Measurements from ENCODE around the gene PTPN9. TPM values are rescaled to one million over a fixed set of nuclear protein-coding genes. Genes with fewer than 3 reads are reported as not detected.

PTPN9 gene
- total RNA-seq, 1 experiment from 2014 or later = 42.2 TPM

- no CpG with 5 or more reads among the region's 62 CpGs for WGBS (ENCODE audit: extremely low coverage, insufficient read length, low lambda C conversion rate)
- Histone ChIP-seq H4K20me1 (ENCODE audit: control insufficient read depth, insufficient read depth, insufficient read length) (no peaks in the 10 kb centered on the region), H3K27me3 (ENCODE audit: insufficient read depth, low read length) (no peaks in the 10 kb centered on the region), H4K5ac (ENCODE audit: insufficient read length, low read depth, low read length) (no peak overlapping the region), H3K56ac (ENCODE audit: insufficient read length, low read depth, low read length) (no peak overlapping the region), H3K4me2 (ENCODE audit: insufficient read depth, insufficient read length, low read length) (peak overlapping the region; percentile 53), H3K9me3 (ENCODE audit: control insufficient read depth, low read depth, low read length) (no peaks in the 10 kb centered on the region), H3K18ac (ENCODE audit: insufficient read length, low read depth, low read length) (no peak overlapping the region), H3K23ac (ENCODE audit: insufficient read length, low read depth, low read length) (no peak overlapping the region), H3K14ac (ENCODE audit: insufficient read depth, low read length) (no peak overlapping the region), H2AK5ac (ENCODE audit: insufficient read length, low read length) (no peak overlapping the region), H2BK15ac (ENCODE audit: low read depth, low read length) (no peak overlapping the region), H4K8ac (replicated peaks; ENCODE audit: insufficient read length, low read depth, low read length) (no peak overlapping the region), H2BK5ac (ENCODE audit: insufficient read length, low read length) (no peak overlapping the region), H3K9ac (ENCODE audit: extremely low read depth, insufficient read length, low read length) (no peak overlapping the region), H2BK12ac (ENCODE audit: insufficient read length, low read depth, low read length) (no peak overlapping the region), H2AFZ (ENCODE audit: low read length) (no peak overlapping the region), H4K91ac (ENCODE audit: insufficient read length, low read depth, low read length) (no peak overlapping the region), H3K27ac (ENCODE audit: insufficient read length, low read depth, low read length) (no peak overlapping the region), H3K79me1 (ENCODE audit: insufficient read depth, low read depth, low read length, poor library complexity, severe bottlenecking) (peaks cover 3% of the 10 kb centered on the region), H3K79me2 (ENCODE audit: insufficient read depth, low read length) (peaks cover 35% of the 10 kb centered on the region; the same call in 1 of the 2 replicates), H3K23me2 (ENCODE audit: insufficient read length, low read depth, low read length, poor library complexity, severe bottlenecking) (peaks cover 18% of the 10 kb centered on the region), H3K4me1 (ENCODE audit: insufficient read depth, low read length) (no peaks in the 10 kb centered on the region), H3K4ac (ENCODE audit: low read depth, low read length) (no peak overlapping the region), H3T11ph (ENCODE audit: low read length) (no peak overlapping the region), H2BK120ac (ENCODE audit: low read depth, low read length, poor library complexity, severe bottlenecking) (no peak overlapping the region), H2BK20ac (ENCODE audit: low read depth, low read length, poor library complexity, severe bottlenecking) (no peak overlapping the region)
- Mint-ChIP-seq H3K36me3 (ENCODE audit: insufficient read depth in 1 of 3, low read depth in 3 of 3) (peaks cover 3 to 9% (median 9%) of the 10 kb centered on the region in 3 experiments; a peak in 5 of 7 replicates), H3K4me3 (peak overlapping the region; percentile 96 to 99), H3K27ac (peak overlapping the region; percentile 95 to 99 (median 99); a peak in 6 of 7 replicates), H3K9me3 (no peaks in the 10 kb centered on the region; a peak in 1 of 5 replicates), H3K4me1 (peaks cover 14 to 22% of the 10 kb centered on the region in 2 experiments), H3K27me3 (ENCODE audit: low read depth) (peaks cover 4% of the 10 kb centered on the region)
- DNase-seq = peak; percentile 98
- TF ChIP-seq CTCF (conservative IDR thresholded peaks at IDR 0.05) = no peak
Measured at GRCh38 chr15:75450307-75451201, 128.6 kb downstream of the PTPN9 start.

All from H9 (cell line).